SHP77 treated with DMSO at 0.1 percent for 48 hours (cell line): ENCODE measurements around the gene KL.

Experiments
- DNase-seq: peaks from one replicate; lab custom pipeline; 2025; lab: John Stamatoyannopoulos, UW

The KL gene

DNA sequence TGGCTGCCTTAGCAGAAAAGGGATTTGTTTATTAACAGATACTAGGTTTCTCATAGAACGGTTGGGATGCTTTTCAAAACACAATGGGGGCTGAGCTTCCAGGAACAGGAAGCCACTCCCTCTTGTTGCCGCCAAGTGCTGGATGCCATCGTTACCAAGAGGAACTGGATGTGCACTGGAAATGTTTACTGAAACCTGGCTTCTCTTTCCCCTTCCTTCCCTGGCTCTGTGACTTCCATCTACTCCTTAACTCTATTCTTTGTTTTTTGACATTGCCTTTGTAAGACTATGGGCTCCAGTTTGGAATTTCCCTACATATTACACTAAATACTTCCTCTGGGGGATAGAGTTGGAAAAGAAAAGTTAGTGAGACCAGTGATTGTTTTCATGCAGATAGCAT is 11.7 kb upstream of the KL start:
- DNase-seq: no peak

DNA sequence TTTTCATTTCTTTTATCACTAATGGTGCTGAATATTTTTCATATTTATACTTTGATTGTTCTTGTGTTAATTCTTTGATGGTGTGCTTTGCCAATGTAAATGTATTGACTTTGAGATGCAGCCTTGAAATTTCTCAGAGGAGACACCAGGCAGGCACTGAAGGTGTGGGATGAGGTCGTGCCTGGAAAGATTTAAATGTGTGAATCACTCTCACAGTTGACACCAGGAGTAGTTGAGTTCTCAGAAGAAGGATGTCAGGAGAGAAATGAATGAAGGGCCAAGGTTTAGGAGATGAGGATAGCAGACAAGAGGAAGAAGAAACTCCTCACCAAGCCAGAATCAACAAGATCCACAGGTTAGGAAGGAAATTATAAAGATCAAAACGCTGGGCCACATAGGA is 10.1 kb upstream of the KL start:
- no peak for DNase-seq

DNA sequence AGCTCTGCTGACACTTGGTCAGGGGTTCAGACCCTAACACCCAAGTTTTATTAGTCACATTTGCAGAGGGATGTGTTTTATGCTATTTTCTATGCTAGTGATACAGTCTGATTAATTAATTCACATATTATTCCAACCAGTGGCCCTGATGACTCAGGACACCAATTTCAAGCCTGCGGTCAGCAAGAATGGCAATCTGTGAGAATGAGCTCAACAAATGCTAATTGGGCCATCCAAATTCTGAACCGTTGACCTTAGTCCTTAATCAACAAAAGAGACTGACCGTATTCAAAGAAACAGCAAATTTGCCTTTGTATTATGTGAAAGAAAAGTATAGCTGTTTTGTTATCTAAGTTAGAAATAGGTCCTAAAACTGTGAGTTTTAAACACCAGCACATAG is 9.6 kb upstream of the KL start:
- no peak for DNase-seq

DNA sequence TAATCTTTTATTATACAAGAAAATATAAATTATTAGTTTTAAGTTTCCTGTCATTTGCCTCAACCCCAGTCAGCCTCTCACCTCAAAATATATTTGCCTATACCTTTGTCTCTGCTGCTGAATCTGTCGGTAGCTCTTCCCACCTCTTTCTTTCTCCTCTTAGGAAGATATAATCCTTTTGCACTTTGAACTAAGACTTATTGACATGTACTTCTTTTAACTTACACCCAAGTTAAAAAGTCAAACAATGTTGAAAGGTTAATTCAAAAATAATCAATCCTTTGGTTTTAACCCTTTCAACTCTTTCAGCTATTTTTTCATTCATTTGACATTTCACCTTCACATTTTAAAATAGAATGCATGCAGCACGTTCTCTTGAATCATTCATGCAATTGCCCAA is 9.0 kb upstream of the KL start:
- no peak for DNase-seq

DNA sequence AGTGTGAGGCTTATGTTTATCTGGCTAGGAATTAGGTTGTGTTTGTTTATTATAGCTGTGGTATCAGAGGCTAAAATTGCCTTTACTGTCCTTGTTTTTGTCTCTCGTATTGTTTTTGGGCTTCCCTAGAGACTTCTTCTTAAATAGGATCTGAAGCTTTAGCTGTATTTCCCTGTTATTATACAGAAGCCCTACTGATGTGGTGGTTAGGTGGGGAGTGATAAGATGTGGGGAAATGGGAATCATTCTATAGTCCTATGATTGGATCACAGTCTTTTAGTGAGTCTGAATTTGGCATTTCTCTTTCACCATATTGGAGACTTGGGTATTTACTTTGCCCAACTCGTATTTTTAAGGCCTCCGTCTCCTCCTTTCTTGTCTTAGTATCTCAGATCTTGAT is 8.3 kb upstream of the KL start:
- no peak for DNase-seq

DNA sequence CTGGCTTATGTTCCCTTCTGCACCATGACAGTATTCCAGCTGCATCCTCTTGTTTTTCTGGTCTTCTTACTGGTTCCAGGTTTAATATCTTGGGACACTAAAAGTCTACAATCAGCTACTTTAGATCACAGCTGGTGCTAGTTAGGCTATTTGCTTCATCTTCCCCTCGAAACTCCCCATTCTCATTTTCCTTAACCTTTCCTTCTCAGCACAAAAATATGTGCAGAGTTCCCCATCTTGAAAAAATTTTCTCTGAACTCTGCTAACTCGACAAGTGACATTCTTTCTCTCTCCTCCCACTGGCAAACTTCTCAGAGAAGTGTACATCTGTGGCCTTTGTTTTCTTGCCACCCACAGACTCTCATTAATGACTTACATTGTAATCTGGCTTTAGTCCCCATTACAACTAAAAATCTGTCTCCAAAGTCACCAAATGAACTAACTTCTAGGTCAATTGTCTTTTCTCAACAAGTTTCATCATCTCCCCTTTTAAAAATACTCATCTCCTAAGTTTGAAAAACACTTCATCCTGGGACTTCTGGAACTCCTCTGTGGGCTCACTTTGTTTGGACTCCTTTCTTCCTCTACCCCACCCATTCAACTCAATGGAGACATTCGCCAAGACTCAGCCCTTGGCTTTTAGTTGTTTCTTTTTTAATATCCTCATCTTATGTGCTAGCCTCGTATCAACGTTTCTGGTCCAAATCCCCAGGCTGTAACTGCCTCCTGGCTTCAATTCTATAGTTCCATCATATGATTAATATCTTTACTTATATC is 7.1 kb upstream of the KL start:
- DNase-seq: no peak

DNA sequence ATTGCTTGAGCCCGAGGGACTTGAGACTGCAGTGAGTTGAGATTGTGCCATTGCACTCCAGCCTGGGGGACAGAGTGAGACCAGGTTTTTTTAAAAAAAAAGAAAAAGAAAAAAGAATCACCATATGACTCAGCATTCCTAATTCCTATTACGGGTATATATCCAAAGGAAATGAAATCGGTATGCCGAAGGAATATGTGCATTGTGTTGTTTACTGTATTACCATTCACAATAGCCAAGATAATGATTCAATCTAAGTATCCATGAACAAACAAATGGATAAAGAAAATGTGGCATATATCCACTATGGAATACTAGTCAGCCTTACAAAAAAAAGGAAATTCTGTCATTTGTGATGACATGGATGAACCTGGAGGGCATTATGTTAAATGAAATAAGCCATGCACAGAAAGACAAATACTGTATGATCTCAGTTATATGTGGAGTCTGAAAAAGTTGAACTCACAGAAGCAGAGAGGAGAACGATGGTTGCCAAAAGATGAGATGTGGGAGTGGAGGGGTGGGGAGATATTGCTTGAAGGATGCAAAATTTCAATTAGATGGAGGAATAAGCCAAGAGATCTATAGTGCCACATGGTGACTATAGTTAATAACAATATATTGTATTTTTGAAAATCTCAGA is 4.3 kb upstream of the KL start:
- DNase-seq: no peak

DNA sequence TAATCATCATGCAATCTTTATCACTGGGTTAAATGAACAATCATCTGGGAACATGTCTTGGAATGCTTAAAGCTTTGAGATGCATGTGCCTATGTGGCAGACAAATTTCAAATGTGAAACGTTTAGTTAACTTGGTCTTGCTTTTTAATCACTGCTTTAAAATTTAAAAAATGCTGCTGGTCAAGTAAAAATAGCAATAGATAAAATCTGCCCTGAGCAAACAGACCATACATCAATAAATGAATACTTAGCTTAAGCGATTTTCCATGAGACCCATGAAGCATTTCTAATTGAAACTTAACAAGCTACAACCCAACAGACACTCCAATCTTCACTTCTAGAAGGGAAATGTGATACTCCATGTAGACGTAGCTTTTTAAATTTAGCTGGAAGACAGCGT is 1.9 kb upstream of the KL start:
- DNase-seq: no peak

DNA sequence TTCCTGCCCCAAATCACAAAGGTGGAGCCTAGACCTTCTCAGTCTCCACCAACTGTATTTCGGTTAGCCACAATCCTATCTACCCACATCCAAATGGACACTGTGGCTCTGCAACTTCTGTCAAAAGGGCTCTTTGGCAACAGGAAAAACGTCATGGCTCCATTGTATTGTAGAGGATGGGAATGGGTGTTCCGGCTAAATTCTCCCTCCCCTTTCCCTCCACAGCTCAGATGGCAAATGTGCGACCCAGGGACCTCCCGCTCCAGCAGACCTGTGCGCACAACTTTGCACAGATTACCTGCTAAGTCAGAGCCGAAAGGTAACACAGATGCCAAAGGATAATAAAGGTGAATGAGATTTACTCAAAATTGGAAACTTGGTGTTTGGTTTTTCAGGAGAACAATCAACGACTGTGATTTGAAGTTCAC is 968 bp upstream of the KL start:
- DNase-seq: no peak

DNA sequence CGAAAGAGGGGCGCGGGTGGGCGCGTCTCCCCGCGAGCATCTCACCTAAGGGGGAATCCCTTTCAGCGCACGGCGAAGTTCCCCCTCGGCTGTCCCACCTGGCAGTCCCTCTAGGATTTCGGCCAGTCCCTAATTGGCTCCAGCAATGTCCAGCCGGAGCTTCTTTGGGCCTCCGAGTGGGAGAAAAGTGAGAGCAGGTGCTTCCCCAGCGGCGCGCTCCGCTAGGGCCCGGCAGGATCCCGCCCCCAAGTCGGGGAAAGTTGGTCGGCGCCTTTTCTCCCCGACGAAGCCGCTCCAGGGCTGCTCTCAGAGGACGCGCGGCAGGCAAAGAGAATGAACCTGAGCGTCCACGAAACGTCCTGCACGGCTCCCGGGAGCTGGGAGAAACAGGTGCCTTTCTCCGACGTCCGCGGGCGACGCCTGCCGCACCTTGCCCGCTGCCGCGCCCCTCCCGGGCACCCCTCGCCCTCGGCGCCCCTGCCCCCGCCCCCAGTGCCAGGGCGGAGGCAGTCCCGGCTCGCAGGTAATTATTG is 366 bp upstream of the KL start:
- DNase-seq: no peak

DNA sequence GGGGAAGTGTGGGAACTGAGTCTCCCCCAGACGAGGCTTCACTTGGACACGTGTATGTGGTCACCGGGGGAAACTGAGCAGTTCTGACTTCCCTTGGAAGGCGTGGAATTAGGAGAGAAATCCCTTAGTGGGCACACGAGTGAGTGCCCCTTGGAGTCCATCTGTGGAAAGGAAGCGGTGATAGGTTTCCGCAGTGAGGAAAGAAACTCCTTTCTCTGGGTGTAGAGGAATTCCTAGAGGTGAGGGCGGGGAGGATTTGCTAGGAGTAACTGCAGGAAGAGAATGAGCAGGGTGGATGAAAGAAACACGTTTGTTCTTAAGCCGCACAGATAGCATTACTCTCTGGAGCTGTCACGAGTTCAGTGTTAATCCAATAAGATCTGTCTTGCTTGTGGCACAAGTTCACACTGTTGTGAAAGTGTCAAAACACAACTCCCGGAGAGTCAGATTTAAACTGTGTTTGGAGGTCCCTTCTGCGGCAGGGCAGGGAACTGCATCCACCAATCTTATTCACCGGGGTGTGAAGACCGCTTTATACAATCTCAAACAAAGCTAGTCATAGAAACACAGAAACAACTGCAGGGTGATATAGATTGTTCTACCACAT is 1.2 kb downstream of the KL start:
- DNase-seq: no peak

DNA sequence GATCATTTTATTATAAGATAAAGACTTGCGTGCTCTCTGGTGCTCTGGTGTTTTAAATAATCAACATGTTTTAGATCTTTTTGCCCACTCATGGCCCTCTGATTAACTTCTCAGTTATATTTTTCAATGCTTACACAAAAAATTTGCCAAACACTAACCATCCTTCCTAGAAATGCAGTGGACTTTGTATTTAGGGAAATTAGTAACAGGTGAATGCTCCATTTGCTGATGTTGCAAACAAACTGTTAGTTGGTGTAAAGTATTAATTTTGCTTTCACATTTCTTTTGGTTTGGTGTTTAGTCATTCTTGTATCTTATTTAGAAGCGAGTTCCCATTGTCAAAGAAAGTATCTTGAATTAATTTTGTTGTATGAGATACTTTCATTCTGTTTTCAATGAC is 2.7 kb downstream of the KL start:
- DNase-seq: no peak

DNA sequence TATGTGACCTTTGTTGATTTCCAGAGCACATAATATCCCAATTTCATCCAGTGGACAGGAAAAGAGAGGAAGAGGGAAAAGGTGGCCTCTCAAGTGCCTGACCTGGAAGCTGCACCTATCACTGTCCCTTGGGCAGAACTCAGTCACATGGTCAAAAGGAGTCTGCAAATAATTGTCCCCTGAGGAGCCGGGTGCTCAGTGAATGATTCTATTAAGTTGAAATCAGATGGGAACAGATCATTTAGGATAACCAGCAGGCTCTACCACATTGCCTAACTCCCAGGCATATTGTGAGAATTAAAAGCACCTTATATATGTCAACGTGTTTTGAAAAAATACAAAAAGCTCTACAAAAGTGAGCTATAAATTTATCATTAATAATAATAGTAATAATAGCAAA is 6.8 kb downstream of the KL start:
- DNase-seq: no peak

DNA sequence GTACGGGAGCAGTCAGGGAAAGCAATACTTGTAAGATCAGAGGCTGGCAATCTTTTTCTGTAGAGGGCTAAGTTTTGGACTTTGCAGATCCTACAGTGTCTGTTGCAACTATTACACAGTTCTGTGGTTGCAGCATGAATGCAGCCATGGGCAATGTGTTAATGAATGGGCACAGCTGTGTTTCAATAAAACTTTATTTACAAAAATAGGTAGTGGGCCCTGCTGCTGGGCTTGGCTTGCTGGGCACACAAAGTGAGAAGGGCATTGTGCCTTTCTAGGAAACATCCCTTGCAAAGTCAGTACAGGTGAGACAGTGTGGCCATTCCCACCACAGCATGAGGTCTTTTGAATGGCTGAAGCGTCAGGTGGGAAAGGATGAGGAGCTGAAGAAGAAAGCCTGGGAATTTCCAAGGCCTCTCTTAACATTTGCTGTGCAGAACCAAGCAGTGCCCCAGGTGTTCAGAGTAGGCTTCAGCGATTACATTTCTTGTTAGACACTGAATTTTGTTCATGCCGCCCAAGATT is 9.1 kb downstream of the KL start:
- no peak for DNase-seq

DNA sequence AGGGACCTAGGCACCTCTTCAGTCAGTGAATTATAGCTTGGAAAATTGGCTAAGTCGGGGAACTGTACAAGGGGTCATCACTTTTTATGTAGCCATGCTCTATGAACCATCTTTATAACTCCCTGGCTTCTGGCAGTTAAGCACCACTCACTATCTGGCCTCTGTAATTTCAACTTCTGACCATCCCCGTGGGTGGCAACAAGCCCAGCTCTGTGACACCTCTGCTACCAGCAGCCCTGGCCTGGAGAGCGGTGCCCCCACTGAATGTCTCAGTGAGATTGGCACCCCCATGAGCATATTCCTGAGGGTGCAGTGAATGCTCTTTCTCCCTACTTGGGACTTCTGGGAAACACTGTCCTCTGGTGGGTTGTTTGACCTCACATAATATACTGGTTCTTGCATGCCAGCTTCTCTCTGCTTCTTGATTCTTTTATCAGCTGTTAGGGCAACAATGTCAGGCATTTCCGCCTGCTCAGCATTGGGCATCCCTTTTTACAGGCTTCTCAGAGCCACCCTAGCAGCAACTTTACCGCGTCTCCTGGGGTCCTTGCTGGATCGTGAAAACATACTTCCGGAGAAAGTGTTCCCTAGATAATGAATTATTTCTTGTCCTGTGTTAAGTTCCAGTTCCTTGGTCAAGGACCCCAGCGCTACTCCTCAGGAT is 10.4 kb downstream of the KL start:
- no peak for DNase-seq

DNA sequence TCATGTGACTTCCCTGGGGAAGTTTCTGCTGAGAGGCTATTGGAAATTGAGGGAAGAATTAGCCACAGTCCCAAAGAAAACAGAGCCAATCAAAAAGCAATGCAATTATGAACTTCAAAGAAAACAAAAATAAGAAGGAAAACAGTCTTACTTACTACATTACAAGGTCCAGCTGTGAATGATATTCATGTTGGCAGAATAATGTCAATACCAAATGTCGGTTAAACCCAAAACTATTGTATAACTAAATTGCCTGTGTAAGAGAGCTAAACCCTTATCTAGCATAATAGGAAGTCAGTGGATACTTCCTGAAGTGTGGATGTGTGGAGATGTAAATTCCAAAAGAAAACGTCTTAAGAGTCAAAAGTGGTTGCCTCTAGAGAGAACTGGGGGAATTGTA is 12.4 kb downstream of the KL start:
- no peak for DNase-seq

DNA sequence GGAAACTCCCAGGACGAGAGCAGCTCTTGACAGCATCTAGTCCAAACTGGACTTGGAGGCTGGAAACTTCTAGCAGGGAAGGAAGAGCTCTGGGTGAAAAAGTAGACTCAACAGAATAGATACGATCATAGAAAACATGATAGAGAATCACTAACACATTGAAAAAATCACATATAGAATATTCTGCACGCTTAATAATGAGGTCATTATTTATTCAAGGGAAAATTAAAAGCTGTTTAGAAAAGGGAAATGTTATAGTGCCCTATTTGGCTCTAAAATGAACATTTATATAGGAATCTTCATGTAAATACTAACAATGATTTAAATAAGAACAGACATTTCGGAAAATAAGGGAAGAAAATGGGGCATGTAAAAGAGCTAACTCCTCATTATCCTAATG is 15.1 kb downstream of the KL start:
- DNase-seq: no peak

DNA sequence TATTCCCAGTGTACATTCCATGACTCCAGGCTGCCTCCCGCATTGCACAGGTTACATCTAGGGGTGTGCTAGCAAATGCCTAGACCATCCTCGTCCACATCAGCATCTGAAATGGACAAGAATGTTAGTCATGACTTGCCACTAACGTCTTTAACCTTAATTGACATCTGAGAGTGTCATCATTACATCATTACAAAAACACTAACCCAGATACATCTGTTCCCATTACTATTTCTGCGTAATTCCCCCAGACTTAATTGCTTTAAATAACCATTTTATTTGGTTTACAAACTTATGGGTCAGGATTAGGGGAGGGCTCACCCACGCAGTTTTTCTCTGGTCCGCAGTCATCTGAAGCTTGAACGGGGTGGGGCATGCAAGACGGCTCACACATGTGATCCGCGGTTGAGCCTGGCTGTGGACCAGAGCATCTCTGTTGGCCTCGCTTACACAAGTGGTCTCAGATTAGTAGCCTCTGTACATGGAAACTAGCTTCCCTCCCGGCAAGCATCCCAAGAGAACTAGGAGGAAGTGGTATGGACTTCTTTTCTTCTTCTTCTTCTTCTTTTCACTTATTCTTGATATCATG is 15.9 kb downstream of the KL start:
- no peak for DNase-seq

DNA sequence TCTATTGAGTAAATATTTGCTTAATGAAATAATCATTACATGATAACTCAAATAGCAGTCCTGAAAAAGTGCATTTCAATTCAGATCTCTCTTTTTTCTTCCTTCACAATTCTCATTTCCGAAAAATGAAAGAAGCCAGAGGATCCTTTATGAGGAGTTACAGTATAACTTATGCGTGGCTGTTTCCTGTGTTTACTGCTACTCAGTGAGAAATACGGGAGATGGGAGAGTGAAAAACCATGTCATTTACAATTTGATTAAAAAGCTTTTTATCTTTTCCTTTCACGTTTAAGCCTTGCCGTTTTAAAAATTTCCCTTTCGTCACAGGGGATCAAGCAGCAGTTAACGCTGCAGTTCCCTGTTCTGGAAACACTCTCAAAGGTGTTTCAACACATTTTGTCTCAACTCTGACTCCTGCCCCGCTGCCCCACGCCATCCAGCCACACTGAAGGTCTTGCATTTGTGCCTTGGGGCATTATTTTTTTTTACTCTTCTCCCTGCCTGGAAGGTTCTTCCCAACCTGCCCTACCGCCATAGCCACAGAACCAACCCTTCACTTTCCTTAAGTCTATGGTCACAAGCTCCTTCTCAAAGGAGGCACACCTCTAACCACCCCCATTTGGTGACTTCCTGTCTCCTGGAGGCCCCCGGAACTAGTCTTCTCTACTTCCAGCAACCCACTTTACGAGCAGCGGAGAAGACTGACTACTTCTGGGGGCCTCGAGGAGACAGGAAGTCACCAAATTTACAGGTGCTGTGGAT is 17.0 kb downstream of the KL start:
- no peak for DNase-seq

DNA sequence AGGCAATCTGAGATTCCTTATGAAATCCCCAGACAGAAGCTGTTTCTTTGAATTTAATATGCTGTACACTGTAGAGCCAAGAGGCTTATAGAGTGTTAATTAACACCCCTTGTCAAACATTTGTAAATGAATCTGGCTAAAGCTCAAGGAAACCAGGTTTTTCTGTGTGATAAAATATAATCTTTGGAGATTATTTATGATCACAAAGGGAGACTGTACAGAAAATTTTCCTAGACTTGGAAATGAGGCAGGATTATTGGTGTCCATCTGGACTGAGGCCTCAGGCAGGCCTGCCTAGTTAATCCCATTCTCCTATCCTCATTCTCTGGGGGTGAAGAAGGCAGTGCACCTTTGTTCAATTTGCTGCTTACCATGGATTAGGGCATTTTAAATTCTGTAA is 17.8 kb downstream of the KL start:
- DNase-seq: no peak

DNA sequence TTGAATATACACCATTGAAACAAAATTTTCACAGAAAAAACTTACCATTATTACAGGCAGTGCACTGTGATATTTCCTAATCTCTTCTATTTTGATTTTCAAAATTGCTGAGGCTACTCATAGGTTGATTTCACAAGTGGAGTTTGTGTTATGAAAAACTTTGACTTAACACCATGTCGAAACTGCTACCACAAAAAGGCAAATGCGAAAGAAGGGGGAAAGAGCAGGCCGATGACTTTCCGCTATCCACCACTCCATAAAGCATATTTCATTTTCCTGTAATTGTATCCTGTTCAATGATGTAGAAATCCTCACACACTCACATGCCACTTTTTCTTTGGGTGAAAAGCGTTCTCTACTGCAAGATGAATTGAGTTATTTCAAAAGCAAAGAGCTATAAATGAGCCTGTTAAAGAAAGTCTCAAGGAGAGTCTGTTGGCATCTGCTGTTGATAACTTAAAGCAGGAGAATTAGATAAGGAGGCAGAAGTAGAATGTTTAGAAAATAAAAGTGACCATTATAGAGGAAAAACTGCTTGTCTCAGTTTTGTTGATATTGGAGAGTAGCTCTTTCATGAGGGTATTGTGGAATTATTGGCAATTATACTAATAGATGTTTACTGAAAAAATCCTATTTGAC is 18.8 kb downstream of the KL start:
- DNase-seq: no peak
